T-helper 2 cell treated with Interferon-gamma antibody and Interleukin-4, amounts not matched to agents 5 μg/mL and 100 μg/mL, for 36 hours (primary cell): ENCODE measurements around the gene NUDT4.
"Not testable (repeated sequence)": the region's sequence is repeated elsewhere in the genome, so short reads cannot be mapped to it uniquely, and the experiment has no call there.

ENCODE experiments used
- DNase-seq: peaks from one replicate; pipeline ENCODE4 v3.0.0; 2021; ENCODE audit warnings: low spot score
- H3K27ac Mint-ChIP-seq: one replicate; pipeline ENCODE4 v1.8.0; 2021; ENCODE audit warnings: mild to moderate bottlenecking, mixed read lengths
- H3K27me3 Mint-ChIP-seq: one replicate; pipeline ENCODE4 v1.8.0; 2021; ENCODE audit warnings: low read depth, mixed read lengths
- H3K36me3 Mint-ChIP-seq: one replicate; pipeline ENCODE4 v1.8.0; 2021; ENCODE audit warnings: low read depth, mixed read lengths
- H3K4me1 Mint-ChIP-seq: one replicate; pipeline ENCODE4 v1.8.0; 2021; ENCODE audit warnings: low read depth, mixed read lengths
- H3K4me3 Mint-ChIP-seq: one replicate; pipeline ENCODE4 v1.8.0; 2022; ENCODE audit warnings: mild to moderate bottlenecking, moderate library complexity, mixed read lengths
- H3K9me3 Mint-ChIP-seq: one replicate; pipeline ENCODE4 v1.8.0; 2021; ENCODE audit warnings: mixed read lengths

The NUDT4 gene

DNA sequence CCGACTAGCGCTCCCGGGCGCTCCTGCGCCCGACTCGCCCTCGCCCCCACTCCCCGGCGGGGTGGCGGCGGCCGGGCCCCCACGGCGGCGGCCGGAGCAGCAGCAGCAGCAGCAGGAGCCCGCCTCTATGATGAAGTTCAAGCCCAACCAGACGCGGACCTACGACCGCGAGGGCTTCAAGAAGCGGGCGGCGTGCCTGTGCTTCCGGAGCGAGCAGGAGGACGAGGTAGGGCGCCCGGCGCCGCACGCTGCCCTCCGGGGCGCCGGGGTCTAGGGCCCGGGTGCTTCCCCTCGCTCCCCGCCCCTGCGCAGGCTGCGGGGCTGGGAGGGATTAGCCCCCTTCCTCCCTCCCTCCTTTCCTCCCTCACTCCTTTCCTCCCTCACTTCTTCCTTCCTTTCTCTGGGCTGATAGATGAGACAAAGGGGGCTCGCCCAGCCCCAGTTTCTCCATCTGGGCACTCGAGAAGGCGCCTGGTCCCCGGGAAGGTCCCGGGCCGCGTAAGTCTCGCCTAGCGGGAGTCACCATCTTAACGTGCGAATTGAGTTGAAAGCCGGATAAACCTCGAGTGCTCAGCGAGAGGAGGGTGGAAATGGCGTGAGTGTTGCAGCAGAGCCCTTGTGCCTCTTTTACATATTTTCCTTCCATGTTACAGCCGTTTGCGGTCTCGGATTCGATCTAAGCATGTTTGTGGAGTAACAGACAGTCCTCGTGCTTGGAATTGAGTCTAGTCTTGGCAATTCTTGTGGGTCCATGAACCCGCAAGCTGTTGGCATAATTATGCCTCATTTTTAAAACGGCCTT, 672 bp downstream of the NUDT4 start:
- peak; percentile 55 for DNase-seq
- H3K27ac Mint-ChIP-seq = peak overlapping the region; percentile 100
- H3K4me3 Mint-ChIP-seq = peak overlapping the region; percentile 98
- peaks cover 41% of the 10 kb centered on the region for H3K4me1 Mint-ChIP-seq
- H3K9me3 Mint-ChIP-seq, H3K27me3 Mint-ChIP-seq, H3K36me3 Mint-ChIP-seq: not testable (repeated sequence)

DNA sequence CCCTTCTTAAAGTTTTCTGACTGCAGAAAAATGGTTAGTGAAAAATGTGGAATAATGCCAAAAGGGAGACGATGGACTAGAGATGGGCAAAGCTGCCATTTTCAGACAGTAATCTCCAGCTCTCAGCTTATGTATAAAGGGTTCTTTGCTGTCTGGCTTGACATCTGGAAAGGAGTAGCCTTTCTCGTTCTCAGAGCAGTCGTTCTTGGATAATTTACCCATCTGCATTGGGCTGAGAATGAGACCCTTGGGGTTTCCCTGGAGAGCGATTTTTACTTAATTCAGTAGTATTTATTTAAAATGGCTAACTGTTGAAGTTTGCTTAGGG, 1.2 kb downstream of the NUDT4 start:
- H3K27me3 Mint-ChIP-seq = no peaks in the 10 kb centered on the region
- no peaks in the 10 kb centered on the region for H3K9me3 Mint-ChIP-seq
- peaks cover 39% of the 10 kb centered on the region for H3K4me1 Mint-ChIP-seq
- H3K27ac Mint-ChIP-seq = peak overlapping the region; percentile 100
- DNase-seq = no peak
- H3K36me3 Mint-ChIP-seq = peaks cover 11% of the 10 kb centered on the region
- peak overlapping the region; percentile 98 for H3K4me3 Mint-ChIP-seq

DNA sequence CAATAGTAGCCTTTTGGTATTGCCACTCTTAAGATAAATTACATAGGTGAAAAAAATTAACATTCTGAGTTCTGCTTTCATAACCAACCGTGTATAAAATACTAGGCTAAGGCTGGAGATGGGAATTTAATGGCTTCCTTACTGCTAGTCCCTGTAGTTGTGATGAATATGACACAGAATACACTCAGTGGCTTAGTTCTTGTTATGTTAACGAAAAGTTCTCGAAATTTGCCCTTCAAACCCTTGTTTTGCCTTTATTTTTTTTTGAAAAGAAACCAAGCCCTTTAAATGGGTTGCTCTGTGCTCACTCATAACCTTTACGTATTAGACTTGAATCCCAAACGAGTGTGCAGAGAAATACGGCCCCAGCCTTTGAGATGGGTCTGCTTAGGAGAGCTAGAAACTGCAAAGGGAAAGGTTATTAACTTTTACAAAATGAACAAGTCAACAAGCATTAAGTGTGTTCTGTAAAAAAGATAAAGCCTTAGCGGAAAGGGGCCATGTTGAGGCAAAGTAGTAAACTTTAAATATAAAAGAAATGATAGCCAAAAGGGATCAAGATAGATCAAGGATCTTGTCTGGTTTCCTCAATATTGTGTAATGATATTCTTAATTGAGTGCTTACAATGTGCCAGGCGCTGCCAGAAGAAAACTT, 1.7 kb downstream of the NUDT4 start:
- no peak for DNase-seq
- H3K27ac Mint-ChIP-seq = peak overlapping the region; percentile 100
- H3K9me3 Mint-ChIP-seq = no peaks in the 10 kb centered on the region
- peaks cover 35% of the 10 kb centered on the region for H3K4me1 Mint-ChIP-seq
- no peaks in the 10 kb centered on the region for H3K27me3 Mint-ChIP-seq
- peak overlapping the region; percentile 98 for H3K4me3 Mint-ChIP-seq
- peaks cover 11% of the 10 kb centered on the region for H3K36me3 Mint-ChIP-seq

DNA sequence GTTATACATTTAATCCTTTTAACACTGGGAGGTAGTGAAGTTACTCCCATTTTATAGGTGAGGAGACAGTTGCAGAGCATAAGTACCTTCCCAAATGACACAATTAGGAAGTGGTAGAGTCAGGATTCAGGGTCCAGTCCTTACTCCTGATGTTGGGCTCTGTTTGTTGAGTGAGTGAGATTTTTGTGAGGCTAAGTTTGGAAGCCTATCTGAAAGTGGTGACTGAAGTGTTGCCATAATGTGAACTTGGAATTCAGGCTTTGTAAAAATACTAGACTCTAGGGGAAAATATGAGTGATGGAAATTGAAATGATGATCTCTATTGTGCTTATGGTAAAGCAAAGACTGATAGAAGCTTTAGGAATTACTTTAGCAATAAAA, 2.2 kb downstream of the NUDT4 start:
- Mint-ChIP-seq H3K4me1 (peaks cover 36% of the 10 kb centered on the region), H3K27ac (peak overlapping the region; percentile 100), H3K27me3 (no peaks in the 10 kb centered on the region), H3K4me3 (peak overlapping the region; percentile 98), H3K9me3 (no peaks in the 10 kb centered on the region), H3K36me3 (peaks cover 12% of the 10 kb centered on the region)
- no peak for DNase-seq

DNA sequence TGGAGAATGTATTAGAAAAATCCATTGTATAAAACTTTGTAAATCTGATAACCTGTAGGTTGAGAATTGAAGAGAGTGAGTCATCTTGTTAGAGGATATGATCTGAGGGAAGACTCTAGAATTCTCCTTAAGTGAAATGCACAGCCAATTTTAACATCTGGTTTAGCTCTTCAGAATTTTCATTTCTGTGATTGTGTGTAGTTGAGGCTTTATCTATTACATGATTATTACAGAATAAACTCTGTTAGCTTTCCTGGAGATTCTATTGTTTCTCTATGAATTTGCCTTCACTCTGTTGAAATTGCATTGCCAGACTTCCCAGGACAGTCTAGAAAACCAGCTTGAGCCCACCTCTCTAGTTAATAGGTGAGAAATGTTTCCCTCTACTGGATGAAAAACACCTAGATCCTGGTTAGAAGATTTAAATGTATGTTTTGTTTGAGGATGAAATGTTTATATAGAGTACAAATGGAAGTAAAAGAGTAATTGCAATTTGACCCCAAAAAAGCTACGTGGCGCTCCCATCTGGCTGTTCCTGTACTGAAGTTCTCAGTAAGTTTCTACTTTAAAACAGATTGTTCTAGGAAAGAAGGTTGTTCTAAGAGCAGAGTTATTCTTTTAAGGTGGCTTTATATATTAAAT, 2.9 kb downstream of the NUDT4 start:
- H3K9me3 Mint-ChIP-seq = no peaks in the 10 kb centered on the region
- H3K27ac Mint-ChIP-seq = peak overlapping the region; percentile 100
- peaks cover 18% of the 10 kb centered on the region for H3K36me3 Mint-ChIP-seq
- no peaks in the 10 kb centered on the region for H3K27me3 Mint-ChIP-seq
- H3K4me3 Mint-ChIP-seq = peak overlapping the region; percentile 98
- H3K4me1 Mint-ChIP-seq = peaks cover 42% of the 10 kb centered on the region
- no peak for DNase-seq

DNA sequence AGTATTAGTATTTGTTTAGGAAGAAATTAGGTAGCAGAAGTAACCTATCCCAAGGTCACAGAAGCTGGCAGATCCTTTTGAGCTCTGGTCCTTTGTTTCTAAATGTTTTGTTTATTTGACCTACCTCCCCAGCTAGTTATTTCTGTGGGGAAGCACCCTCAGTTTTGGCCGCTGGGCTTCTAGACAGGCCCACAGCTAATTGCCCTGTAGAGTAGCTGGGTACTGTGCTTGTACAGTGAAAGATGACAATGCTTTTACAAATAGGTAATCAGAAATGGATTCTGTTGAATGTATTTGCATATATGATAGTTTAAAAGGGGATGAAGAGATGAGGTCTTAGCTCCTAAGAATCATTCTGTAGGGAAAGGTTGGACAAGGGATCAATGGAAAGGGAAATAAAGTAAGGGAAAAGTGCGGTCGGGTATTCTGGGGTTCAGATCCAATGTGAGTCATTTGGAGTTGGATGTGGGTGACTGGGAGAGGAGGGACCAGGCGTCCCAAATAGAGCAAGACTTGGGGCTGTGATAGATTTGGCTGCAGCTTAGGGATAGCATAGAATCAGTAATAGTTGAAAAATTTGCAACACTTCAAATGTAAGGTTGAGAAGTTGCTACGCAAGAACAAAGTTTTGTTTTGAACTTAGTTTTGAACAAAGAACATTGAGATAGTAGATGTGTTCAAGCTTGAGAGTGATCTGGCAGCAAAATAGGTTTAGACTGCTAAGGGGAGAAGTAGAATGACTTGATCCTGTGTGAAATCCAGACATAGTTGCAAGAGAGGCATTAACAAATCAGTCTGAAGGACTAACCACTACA, 3.6 kb downstream of the NUDT4 start:
- peaks cover 42% of the 10 kb centered on the region for H3K4me1 Mint-ChIP-seq
- no peak for DNase-seq
- peak overlapping the region; percentile 98 for H3K4me3 Mint-ChIP-seq
- no peaks in the 10 kb centered on the region for H3K9me3 Mint-ChIP-seq
- H3K27me3 Mint-ChIP-seq = no peaks in the 10 kb centered on the region
- peaks cover 18% of the 10 kb centered on the region for H3K36me3 Mint-ChIP-seq
- no peak overlapping the region for H3K27ac Mint-ChIP-seq

DNA sequence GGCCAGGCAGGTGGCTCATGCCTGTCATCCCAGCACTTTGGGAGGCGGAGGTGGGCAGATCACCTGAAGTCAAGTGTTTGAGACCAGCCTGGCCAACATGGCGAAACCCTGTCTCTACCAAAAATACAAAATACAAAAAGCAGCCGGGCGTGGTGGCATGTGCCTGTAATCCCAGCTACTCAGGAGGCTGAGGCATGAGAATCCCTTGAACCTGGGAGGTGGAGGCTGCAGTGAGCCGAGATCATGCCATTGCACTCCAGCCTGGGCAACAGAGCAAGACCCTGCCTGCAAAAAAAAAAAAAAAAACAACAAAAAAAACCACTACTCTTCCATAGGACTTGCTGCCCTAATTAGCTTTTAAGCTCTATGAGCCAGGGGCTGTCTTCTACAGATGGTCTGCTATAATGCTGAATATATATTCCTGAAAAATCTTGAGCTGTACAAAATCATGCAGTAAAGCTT, 4.3 kb downstream of the NUDT4 start:
- not testable (repeated sequence) for H3K27me3 Mint-ChIP-seq, H3K27ac Mint-ChIP-seq, H3K9me3 Mint-ChIP-seq, DNase-seq
- Mint-ChIP-seq H3K4me3 (peak overlapping the region; percentile 98), H3K4me1 (peaks cover 37% of the 10 kb centered on the region), H3K36me3 (peaks cover 22% of the 10 kb centered on the region)

DNA sequence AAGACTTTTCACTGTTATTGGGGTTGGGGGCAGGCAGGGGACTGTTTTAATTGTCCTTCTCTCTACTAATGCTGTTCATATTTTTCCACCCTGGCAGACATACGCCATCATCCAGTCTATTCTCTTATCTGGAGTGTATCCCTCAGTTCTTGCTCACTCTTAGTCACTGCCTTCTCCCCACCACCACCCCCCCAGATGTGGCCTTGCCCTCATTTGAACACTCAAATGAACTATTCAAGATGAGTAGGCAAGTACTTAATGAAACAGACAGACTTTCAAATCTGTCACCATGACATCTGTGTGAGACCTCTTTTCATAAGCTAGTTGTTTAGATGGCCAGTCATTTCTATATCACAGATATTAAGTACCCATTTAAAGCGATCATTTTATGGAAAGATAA, 10.1 kb downstream of the NUDT4 start:
- H3K27ac Mint-ChIP-seq = peak overlapping the region; percentile 36
- H3K9me3 Mint-ChIP-seq = no peaks in the 10 kb centered on the region
- peaks cover 18% of the 10 kb centered on the region for H3K4me1 Mint-ChIP-seq

DNA sequence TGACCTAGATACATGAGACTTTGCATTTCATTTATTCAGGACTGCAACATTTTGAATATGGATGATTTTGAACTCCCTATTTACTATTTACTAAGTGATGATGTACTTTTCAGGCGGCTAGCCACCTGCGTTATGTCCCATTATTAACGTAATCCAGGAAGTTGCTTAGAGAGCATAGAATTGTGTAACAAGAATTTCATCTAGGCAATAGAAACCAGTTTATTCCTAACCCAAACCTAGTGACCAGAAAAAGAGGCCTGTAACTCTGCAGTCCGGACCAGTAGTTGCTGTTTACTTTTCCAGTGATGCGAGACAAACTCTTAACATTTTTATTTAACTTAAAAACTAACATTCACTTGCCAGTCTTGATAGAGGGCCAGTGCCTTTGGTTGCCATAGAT, 12.3 kb downstream of the NUDT4 start:
- no peaks in the 10 kb centered on the region for H3K27me3 Mint-ChIP-seq
- no peaks in the 10 kb centered on the region for H3K9me3 Mint-ChIP-seq
- H3K4me1 Mint-ChIP-seq = peaks cover 15% of the 10 kb centered on the region
- peaks cover 31% of the 10 kb centered on the region for H3K36me3 Mint-ChIP-seq
- DNase-seq = no peak
- no peak overlapping the region for H3K4me3 Mint-ChIP-seq
- H3K27ac Mint-ChIP-seq = no peak overlapping the region

More for the DNA sequence above, 10.1 kb downstream of the NUDT4 start:
- Mint-ChIP-seq H3K4me3 (no peak overlapping the region), H3K36me3 (peaks cover 32% of the 10 kb centered on the region), H3K27me3 (no peaks in the 10 kb centered on the region)
- peak; percentile 55 for DNase-seq

DNA sequence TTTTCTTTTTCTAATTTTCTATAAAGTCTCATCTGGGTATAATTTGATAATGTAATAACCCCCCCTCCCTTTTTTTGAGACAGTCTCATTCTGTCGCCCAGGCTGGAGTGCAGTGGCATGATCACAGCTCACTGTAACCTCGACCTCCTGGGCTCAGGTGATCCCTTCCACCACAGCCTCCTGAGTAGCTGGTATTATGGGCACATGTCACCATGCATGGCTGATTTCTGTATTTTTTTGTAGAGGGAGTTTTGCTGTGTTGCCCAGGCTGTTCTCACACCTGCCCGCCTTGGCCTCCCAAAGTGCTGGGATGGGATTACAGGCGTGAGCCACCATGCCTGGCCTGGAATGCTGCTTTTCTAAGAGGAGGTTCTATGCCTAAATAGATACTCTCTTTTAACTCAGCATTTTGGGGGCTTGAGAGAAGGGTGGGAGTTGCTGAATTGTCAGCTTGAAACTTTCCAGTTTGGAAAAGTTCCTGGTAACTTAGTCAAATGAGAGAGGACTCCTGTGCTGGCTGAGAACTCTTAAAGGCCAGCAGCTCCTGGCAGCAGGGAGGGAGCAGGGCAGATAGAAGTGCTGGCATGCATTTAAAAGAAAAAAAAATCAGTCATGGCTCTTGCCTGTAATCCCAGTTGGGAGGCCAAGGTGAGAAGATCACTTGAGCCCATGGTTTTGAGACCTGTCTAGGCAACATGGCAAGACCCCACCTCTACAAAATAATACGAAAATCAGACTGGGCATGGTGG, 13.0 kb downstream of the NUDT4 start:
- Mint-ChIP-seq H3K4me3 (no peak overlapping the region), H3K9me3 (no peaks in the 10 kb centered on the region), H3K36me3 (peaks cover 26% of the 10 kb centered on the region), H3K4me1 (peaks cover 10% of the 10 kb centered on the region), H3K27ac (no peak overlapping the region), H3K27me3 (no peaks in the 10 kb centered on the region)
- DNase-seq = no peak

DNA sequence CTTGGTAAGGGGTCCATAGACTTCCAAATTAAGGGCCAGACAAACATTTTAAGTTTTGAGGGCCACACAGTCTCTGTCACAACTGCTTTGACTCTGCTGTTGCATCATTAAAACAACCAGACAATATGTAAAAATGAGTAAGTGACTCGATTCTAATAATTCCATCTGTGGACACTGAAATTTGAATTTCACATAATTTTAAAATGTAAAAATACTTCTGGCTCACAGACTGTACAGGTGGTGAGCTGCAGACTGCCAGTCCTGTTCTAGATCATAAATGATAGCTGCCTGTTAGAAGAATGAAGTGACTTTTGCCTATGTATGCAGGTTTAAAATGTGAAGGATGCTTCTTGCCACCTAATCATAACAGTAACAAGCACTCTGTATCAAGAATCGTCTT, 15.7 kb downstream of the NUDT4 start:
- no peak overlapping the region for H3K4me3 Mint-ChIP-seq
- no peak for DNase-seq
- peak overlapping the region; percentile 12 for H3K27ac Mint-ChIP-seq
- no peaks in the 10 kb centered on the region for H3K27me3 Mint-ChIP-seq
- peaks cover 23% of the 10 kb centered on the region for H3K36me3 Mint-ChIP-seq
- H3K9me3 Mint-ChIP-seq = no peaks in the 10 kb centered on the region
- H3K4me1 Mint-ChIP-seq = peaks cover 4% of the 10 kb centered on the region

DNA sequence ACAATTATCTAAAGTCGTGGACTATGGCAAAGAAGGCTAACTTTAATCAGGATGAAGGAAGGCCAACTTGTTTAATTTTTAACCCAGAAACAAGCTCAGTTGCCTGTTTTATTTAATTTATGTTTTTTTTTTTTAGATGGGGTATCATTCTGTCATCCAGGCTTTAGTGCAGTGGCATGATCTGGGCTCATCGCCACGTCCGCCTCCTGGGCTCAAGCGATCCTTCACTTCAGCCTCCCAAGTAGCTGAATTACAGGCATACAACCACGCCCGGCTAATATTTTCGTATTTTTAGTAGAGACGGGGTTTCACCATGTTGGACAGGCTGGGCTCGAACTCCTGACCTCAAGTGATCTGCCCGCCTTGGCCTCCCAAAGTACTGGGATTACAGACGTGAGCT, 19.7 kb downstream of the NUDT4 start:
- no peaks in the 10 kb centered on the region for H3K4me1 Mint-ChIP-seq
- DNase-seq = no peak
- H3K36me3 Mint-ChIP-seq = peaks cover 23% of the 10 kb centered on the region
- no peaks in the 10 kb centered on the region for H3K27me3 Mint-ChIP-seq
- no peak overlapping the region for H3K27ac Mint-ChIP-seq
- no peak overlapping the region for H3K4me3 Mint-ChIP-seq
- no peaks in the 10 kb centered on the region for H3K9me3 Mint-ChIP-seq

DNA sequence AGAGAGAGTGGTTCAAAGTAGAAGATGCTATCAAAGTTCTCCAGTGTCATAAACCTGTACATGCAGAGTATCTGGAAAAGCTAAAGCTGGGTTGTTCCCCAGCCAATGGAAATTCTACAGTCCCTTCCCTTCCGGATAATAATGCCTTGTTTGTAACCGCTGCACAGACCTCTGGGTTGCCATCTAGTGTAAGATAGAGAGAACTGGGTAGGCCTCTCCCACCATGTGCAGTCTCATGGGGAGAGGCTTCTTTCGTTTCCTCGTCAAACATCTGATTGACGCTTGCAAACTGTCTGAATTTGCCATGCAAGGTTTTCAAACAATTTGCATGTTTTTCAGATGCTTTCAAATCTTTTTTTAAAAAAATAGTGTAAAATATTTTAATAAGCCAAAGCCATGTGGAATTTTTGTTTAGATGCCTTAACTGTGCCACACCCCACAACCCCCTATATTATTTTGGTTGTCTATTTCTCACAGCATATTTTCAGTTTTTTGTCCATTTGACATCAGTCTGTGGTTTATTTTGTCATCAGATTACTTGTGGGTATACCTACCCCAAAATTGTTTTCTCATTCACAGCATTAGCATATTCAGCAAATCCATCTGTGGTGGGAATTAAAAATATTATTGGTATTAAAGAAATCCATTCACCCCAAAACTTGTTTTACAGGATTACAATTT, 21.6 kb downstream of the NUDT4 start:
- not testable (repeated sequence) for H3K27ac Mint-ChIP-seq, H3K9me3 Mint-ChIP-seq, DNase-seq, H3K27me3 Mint-ChIP-seq, H3K4me3 Mint-ChIP-seq, H3K4me1 Mint-ChIP-seq
- peaks cover 35% of the 10 kb centered on the region for H3K36me3 Mint-ChIP-seq
